Gastrocnemius medialis (tissue), 4 donors: ENCODE results near the gene MUS81.

ENCODE experiments used
- POLR2A ChIP-seq, 2 donors: fragments of 450-650 bp; IDR thresholded peaks; one replicate each; pipeline ENCODE4 v1.6.1; 2017; ENCODE audit warnings: antibody characterized with exemption in 2 of 2, mild to moderate bottlenecking in 2 of 2, moderate library complexity in 2 of 2
- TF ChIP-seq, protein P1 (sequence below), 5 experiments: fragments of 450-650 bp in 3 of 5; fragments of 200-600 bp in 2 of 5; sonication (generic) in 2 of 5; IDR thresholded peaks in 4 of 5; conservative IDR thresholded peaks in 1 of 5; 1 replicate in 4 of 5; 2 replicates in 1 of 5; pipeline ENCODE4 v1.5.1; 2016 to 2019; ENCODE audit warnings: antibody characterized with exemption in 5 of 5, mild to moderate bottlenecking in 3 of 5, moderate library complexity in 3 of 5

GRCh38 chr11:65900899-65901180 is 40.6 kb downstream of the MUS81 start:
- TF ChIP-seq, protein P1, sequence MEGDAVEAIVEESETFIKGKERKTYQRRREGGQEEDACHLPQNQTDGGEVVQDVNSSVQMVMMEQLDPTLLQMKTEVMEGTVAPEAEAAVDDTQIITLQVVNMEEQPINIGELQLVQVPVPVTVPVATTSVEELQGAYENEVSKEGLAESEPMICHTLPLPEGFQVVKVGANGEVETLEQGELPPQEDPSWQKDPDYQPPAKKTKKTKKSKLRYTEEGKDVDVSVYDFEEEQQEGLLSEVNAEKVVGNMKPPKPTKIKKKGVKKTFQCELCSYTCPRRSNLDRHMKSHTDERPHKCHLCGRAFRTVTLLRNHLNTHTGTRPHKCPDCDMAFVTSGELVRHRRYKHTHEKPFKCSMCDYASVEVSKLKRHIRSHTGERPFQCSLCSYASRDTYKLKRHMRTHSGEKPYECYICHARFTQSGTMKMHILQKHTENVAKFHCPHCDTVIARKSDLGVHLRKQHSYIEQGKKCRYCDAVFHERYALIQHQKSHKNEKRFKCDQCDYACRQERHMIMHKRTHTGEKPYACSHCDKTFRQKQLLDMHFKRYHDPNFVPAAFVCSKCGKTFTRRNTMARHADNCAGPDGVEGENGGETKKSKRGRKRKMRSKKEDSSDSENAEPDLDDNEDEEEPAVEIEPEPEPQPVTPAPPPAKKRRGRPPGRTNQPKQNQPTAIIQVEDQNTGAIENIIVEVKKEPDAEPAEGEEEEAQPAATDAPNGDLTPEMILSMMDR (IDR thresholded peaks at IDR 0.05 in 4 of 5, conservative IDR thresholded peaks at IDR 0.05 in 1 of 5), result no peak
- no peak for TF ChIP-seq POLR2A (IDR thresholded peaks at IDR 0.05)
